Measurements from ENCODE around the gene PRKAG2.

The PRKAG2 gene

GRCh38 chr7:151776876-151777494 lies 99.9 kb downstream of the PRKAG2 start:
- H3K9me2 ChIP-seq (replicated peaks; ENCODE audit: low read depth, low read length), result no peaks in the 10 kb centered on the region
- no peaks in the 10 kb centered on the region; the same call in 1 of the 2 replicates for H3K36me3 ChIP-seq (ENCODE audit: insufficient read depth, low read length)
- no peaks in the 10 kb centered on the region for H3K27me3 ChIP-seq (ENCODE audit: insufficient read depth, low read length, poor library complexity, severe bottlenecking)
- no peak overlapping the region for H3K4me3 ChIP-seq (ENCODE audit: low read length, poor library complexity, severe bottlenecking)
- no peak overlapping the region for H2AFZ ChIP-seq (ENCODE audit: low read length)
- no peak overlapping the region for H3K9ac ChIP-seq (ENCODE audit: low read depth, low read length, poor library complexity, severe bottlenecking)
- TF ChIP-seq EZH2phosphoT487 (IDR thresholded peaks at IDR 0.05; ENCODE audit: borderline replicate concordance) (no peak), CTCF (conservative IDR thresholded peaks at IDR 0.05; ENCODE audit: low read length) (no peak)
- H3K79me2 ChIP-seq (ENCODE audit: insufficient read depth, low read length), result no peaks in the 10 kb centered on the region
- no peaks in the 10 kb centered on the region for H4K20me1 ChIP-seq (ENCODE audit: insufficient read depth, low read length, poor library complexity, severe bottlenecking)
- no peaks in the 10 kb centered on the region for H3K4me1 ChIP-seq (ENCODE audit: insufficient read depth, low read length, poor library complexity, severe bottlenecking)
- H3K4me2 ChIP-seq (ENCODE audit: low read depth, low read length, poor library complexity, severe bottlenecking), result no peak overlapping the region
- no peaks in the 10 kb centered on the region for H3K9me3 ChIP-seq (ENCODE audit: insufficient read depth, low read depth, low read length)
- H3F3A ChIP-seq (ENCODE audit: low read depth), result no peaks in the 10 kb centered on the region

- TF ChIP-seq EZH2phosphoT487 (IDR thresholded peaks at IDR 0.05; ENCODE audit: borderline replicate concordance) (no peak), CTCF (conservative IDR thresholded peaks at IDR 0.05; ENCODE audit: low read length) (no peak)
- H3K9ac ChIP-seq (ENCODE audit: low read depth, low read length, poor library complexity, severe bottlenecking), result no peak overlapping the region
- H3K9me3 ChIP-seq (ENCODE audit: insufficient read depth, low read depth, low read length), result no peaks in the 10 kb centered on the region
- H3K4me1 ChIP-seq (ENCODE audit: insufficient read depth, low read length, poor library complexity, severe bottlenecking), result no peaks in the 10 kb centered on the region
- no peak overlapping the region for H3K4me2 ChIP-seq (ENCODE audit: low read depth, low read length, poor library complexity, severe bottlenecking)
- no peaks in the 10 kb centered on the region for H3K79me2 ChIP-seq (ENCODE audit: insufficient read depth, low read length)
- no peaks in the 10 kb centered on the region; the same call in 1 of the 2 replicates for H3K36me3 ChIP-seq (ENCODE audit: insufficient read depth, low read length)
- H2AFZ ChIP-seq (ENCODE audit: low read length), result no peak overlapping the region
- H3K9me2 ChIP-seq (replicated peaks; ENCODE audit: low read depth, low read length), result no peaks in the 10 kb centered on the region
- H3K4me3 ChIP-seq (ENCODE audit: low read length, poor library complexity, severe bottlenecking), result no peak overlapping the region
- no peaks in the 10 kb centered on the region for H3F3A ChIP-seq (ENCODE audit: low read depth)
- no peaks in the 10 kb centered on the region for H3K27me3 ChIP-seq (ENCODE audit: insufficient read depth, low read length, poor library complexity, severe bottlenecking)
- H4K20me1 ChIP-seq (ENCODE audit: insufficient read depth, low read length, poor library complexity, severe bottlenecking), result no peaks in the 10 kb centered on the region
Observed at GRCh38 chr7:151776446-151776845, 100.5 kb downstream of the PRKAG2 start.

- Histone ChIP-seq H3K9me3 (ENCODE audit: insufficient read depth, low read depth, low read length) (no peaks in the 10 kb centered on the region), H3K9me2 (replicated peaks; ENCODE audit: low read depth, low read length) (no peaks in the 10 kb centered on the region), H3K9ac (ENCODE audit: low read depth, low read length, poor library complexity, severe bottlenecking) (no peak overlapping the region), H3K27me3 (ENCODE audit: insufficient read depth, low read length, poor library complexity, severe bottlenecking) (no peaks in the 10 kb centered on the region), H3K36me3 (ENCODE audit: insufficient read depth, low read length) (no peaks in the 10 kb centered on the region; the same call in 1 of the 2 replicates), H3F3A (ENCODE audit: low read depth) (no peaks in the 10 kb centered on the region), H3K79me2 (ENCODE audit: insufficient read depth, low read length) (no peaks in the 10 kb centered on the region), H3K4me2 (ENCODE audit: low read depth, low read length, poor library complexity, severe bottlenecking) (no peak overlapping the region), H3K4me1 (ENCODE audit: insufficient read depth, low read length, poor library complexity, severe bottlenecking) (no peaks in the 10 kb centered on the region), H3K4me3 (ENCODE audit: low read length, poor library complexity, severe bottlenecking) (no peak overlapping the region), H4K20me1 (ENCODE audit: insufficient read depth, low read length, poor library complexity, severe bottlenecking) (no peaks in the 10 kb centered on the region), H2AFZ (ENCODE audit: low read length) (no peak overlapping the region)
- no peak for TF ChIP-seq EZH2phosphoT487 (IDR thresholded peaks at IDR 0.05; ENCODE audit: borderline replicate concordance)
- no peak for TF ChIP-seq CTCF (conservative IDR thresholded peaks at IDR 0.05; ENCODE audit: low read length)
Observed at GRCh38 chr7:151775547-151776443, 101.1 kb downstream of the PRKAG2 start.
